SJSA1 (cell line): ENCODE data around the gene NR4A2. TPM values are rescaled to one million over a fixed set of nuclear protein-coding genes. Genes with fewer than 3 reads are reported as not detected.

Experiments
- DNase-seq, 2 experiments: peaks; one replicate each; pipeline ENCODE4 v3.0.0-alpha.2; 2015 to 2020; ENCODE audit warnings: low spot score in 2 of 2, low read depth in 1 of 2
- H3K27ac ChIP-seq: fragments of 250-450 bp; sonication (Bioruptor Pico); 2 replicates; pipeline ENCODE4 v1.5.1; 2020; ENCODE audit warnings: mild to moderate bottlenecking, moderate library complexity
- H3K27me3 ChIP-seq: fragments of 250-450 bp; sonication (Bioruptor Pico); replicated peaks from 2 replicates; pipeline ENCODE4 v1.5.1; 2020; ENCODE audit warnings: mild to moderate bottlenecking, moderate library complexity
- H3K36me3 ChIP-seq: fragments of 250-450 bp; sonication (Bioruptor Pico); 2 replicates; pipeline ENCODE4 v1.5.1; 2020; ENCODE audit warnings: mild to moderate bottlenecking
- H3K4me1 ChIP-seq: fragments of 250-450 bp; sonication (Bioruptor Pico); replicated peaks from 2 replicates; pipeline ENCODE4 v1.6.1; 2021; ENCODE audit warnings: mild to moderate bottlenecking
- H3K4me3 ChIP-seq: fragments of 250-450 bp; sonication (Bioruptor Pico); 2 replicates; pipeline ENCODE4 v1.5.1; 2020; ENCODE audit warnings: mild to moderate bottlenecking
- H3K9me3 ChIP-seq: fragments of 250-450 bp; sonication (Bioruptor Pico); replicated peaks from 2 replicates; pipeline ENCODE4 v1.5.1; 2020; ENCODE audit warnings: mild to moderate bottlenecking
- total RNA-seq: library from RNA; depleted of rRNA; stranded (reverse); fragments of >200 nt; shearing (Covaris generic); gene quantifications from 2 replicates; pipeline ENCODE4 v1.2.3, GENCODE V29; 2014

NR4A2 gene
- total RNA-seq, 1 experiment from 2014 or later, result 0.61 TPM

GRCh38 chr2:156333951-156334495 lies 1.5 kb upstream of the NR4A2 start:
- Histone ChIP-seq H3K27ac (peak overlapping the region; percentile 87), H3K4me1 (peaks cover 10% of the 10 kb centered on the region; the same call in 1 of the 2 replicates), H3K4me3 (peak overlapping the region; percentile 70), H3K9me3 (no peaks in the 10 kb centered on the region), H3K36me3 (no peaks in the 10 kb centered on the region), H3K27me3 (no peaks in the 10 kb centered on the region)
- DNase-seq, result peak; percentile 70 to 82

GRCh38 chr2:156333274-156333950 lies 891 bp upstream of the NR4A2 start:
- Histone ChIP-seq H3K4me3 (peak overlapping the region; percentile 70), H3K27me3 (no peaks in the 10 kb centered on the region), H3K4me1 (peaks cover 10% of the 10 kb centered on the region; the same call in 1 of the 2 replicates), H3K9me3 (no peaks in the 10 kb centered on the region), H3K36me3 (no peaks in the 10 kb centered on the region), H3K27ac (peak overlapping the region; percentile 87)
- DNase-seq, result no peak

GRCh38 chr2:156332284-156332533 lies 312 bp downstream of the NR4A2 start:
- no peaks in the 10 kb centered on the region for H3K36me3 ChIP-seq
- H3K27ac ChIP-seq, result peak overlapping the region; percentile 87
- H3K4me3 ChIP-seq, result peak overlapping the region; percentile 70
- DNase-seq, result peak in 1 of 2 experiments; percentile 79
- H3K9me3 ChIP-seq, result no peaks in the 10 kb centered on the region
- H3K27me3 ChIP-seq, result no peaks in the 10 kb centered on the region
- H3K4me1 ChIP-seq, result peaks cover 10% of the 10 kb centered on the region; the same call in 1 of the 2 replicates

GRCh38 chr2:156331572-156332283 lies 793 bp downstream of the NR4A2 start:
- H3K27me3 ChIP-seq, result no peaks in the 10 kb centered on the region
- H3K9me3 ChIP-seq, result no peaks in the 10 kb centered on the region
- H3K36me3 ChIP-seq, result no peaks in the 10 kb centered on the region
- H3K4me1 ChIP-seq, result peaks cover 10% of the 10 kb centered on the region; the same call in 1 of the 2 replicates
- H3K27ac ChIP-seq, result peak overlapping the region; percentile 87
- DNase-seq, result no peak
- peak overlapping the region; percentile 70 for H3K4me3 ChIP-seq

- Histone ChIP-seq H3K4me3 (no peak overlapping the region), H3K27me3 (no peaks in the 10 kb centered on the region)
Observed at GRCh38 chr2:156329927-156330726, 2.4 kb downstream of the NR4A2 start.

GRCh38 chr2:156329031-156329926 lies 3.2 kb downstream of the NR4A2 start:
- Histone ChIP-seq H3K4me1 (peaks cover 5% of the 10 kb centered on the region; the same call in 1 of the 2 replicates), H3K36me3 (no peaks in the 10 kb centered on the region), H3K27ac (no peak overlapping the region), H3K4me3 (no peak overlapping the region), H3K27me3 (no peaks in the 10 kb centered on the region), H3K9me3 (no peaks in the 10 kb centered on the region)
- no peak for DNase-seq

More at GRCh38 chr2:156329927-156330726, 2.4 kb downstream of the NR4A2 start:
- no peaks in the 10 kb centered on the region for H3K9me3 ChIP-seq
- H3K4me1 ChIP-seq, result peaks cover 8% of the 10 kb centered on the region; the same call in 1 of the 2 replicates
- no peak overlapping the region for H3K27ac ChIP-seq
- DNase-seq, result no peak
- no peaks in the 10 kb centered on the region for H3K36me3 ChIP-seq

- no peak overlapping the region for H3K4me3 ChIP-seq
- H3K4me1 ChIP-seq, result peaks cover 5% of the 10 kb centered on the region; the same call in 1 of the 2 replicates
- no peaks in the 10 kb centered on the region for H3K36me3 ChIP-seq
- H3K9me3 ChIP-seq, result no peaks in the 10 kb centered on the region
- H3K27ac ChIP-seq, result no peak overlapping the region
- DNase-seq, result no peak
- no peaks in the 10 kb centered on the region for H3K27me3 ChIP-seq
Observed at GRCh38 chr2:156327835-156328695, 4.5 kb downstream of the NR4A2 start.

GRCh38 chr2:156326526-156327095 lies 5.9 kb downstream of the NR4A2 start:
- Histone ChIP-seq H3K27ac (no peak overlapping the region), H3K4me1 (peaks cover 4% of the 10 kb centered on the region; the same call in 1 of the 2 replicates), H3K27me3 (peaks cover 3% of the 10 kb centered on the region), H3K4me3 (no peak overlapping the region), H3K36me3 (no peaks in the 10 kb centered on the region), H3K9me3 (no peaks in the 10 kb centered on the region; the same call in none of the 2 replicates)
- no peak for DNase-seq

- no peak for DNase-seq
- Histone ChIP-seq H3K9me3 (no peaks in the 10 kb centered on the region; the same call in none of the 2 replicates), H3K27ac (no peak overlapping the region), H3K36me3 (no peaks in the 10 kb centered on the region), H3K4me1 (no peaks in the 10 kb centered on the region), H3K27me3 (peaks cover 9% of the 10 kb centered on the region), H3K4me3 (no peak overlapping the region)
Observed at GRCh38 chr2:156325688-156326525, 6.6 kb downstream of the NR4A2 start.

GRCh38 chr2:156323754-156324153 lies 8.8 kb downstream of the NR4A2 start:
- Histone ChIP-seq H3K4me3 (no peak overlapping the region), H3K27ac (no peak overlapping the region), H3K36me3 (no peaks in the 10 kb centered on the region), H3K4me1 (no peaks in the 10 kb centered on the region), H3K9me3 (no peaks in the 10 kb centered on the region; the same call in none of the 2 replicates), H3K27me3 (peaks cover 12% of the 10 kb centered on the region)
- DNase-seq, result no peak

- Histone ChIP-seq H3K27ac (no peak overlapping the region), H3K4me1 (no peaks in the 10 kb centered on the region), H3K27me3 (peaks cover 12% of the 10 kb centered on the region), H3K9me3 (no peaks in the 10 kb centered on the region; the same call in none of the 2 replicates), H3K36me3 (no peaks in the 10 kb centered on the region), H3K4me3 (no peak overlapping the region)
- no peak for DNase-seq
Observed at GRCh38 chr2:156322686-156323231, 9.8 kb downstream of the NR4A2 start.
